Stimulated activated CD4-positive, alpha-beta T cell treated with anti-CD3 and anti-CD28 coated beads, Interleukin-12 subunit alpha, Interleukin-12 subunit beta, amount 100 ng/mL, for 4 hours (primary cell): Measurements from ENCODE around the gene PITRM1.

Source experiments
- DNase-seq: peaks from one replicate; pipeline ENCODE4 v3.0.0-alpha.2; 2020

The PITRM1 gene

DNA sequence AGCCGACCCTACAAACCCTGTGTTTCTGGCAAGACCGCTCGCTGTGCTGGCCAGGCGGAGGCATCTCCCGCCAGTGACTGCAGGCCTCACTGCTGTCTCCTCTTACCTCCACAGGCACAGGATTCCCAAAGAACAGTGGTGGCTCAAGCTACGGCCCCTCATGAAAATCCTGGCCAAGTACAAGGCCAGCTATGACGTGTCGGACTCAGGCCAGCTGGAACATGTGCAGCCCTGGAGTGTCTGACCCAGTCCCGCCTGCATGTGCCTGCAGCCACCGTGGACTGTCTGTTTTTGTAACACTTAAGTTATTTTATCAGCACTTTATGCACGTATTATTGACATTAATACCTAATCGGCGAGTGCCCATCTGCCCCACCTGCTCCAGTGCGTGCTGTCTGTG is 36.2 kb downstream of the PITRM1 start:
- DNase-seq: no peak

DNA sequence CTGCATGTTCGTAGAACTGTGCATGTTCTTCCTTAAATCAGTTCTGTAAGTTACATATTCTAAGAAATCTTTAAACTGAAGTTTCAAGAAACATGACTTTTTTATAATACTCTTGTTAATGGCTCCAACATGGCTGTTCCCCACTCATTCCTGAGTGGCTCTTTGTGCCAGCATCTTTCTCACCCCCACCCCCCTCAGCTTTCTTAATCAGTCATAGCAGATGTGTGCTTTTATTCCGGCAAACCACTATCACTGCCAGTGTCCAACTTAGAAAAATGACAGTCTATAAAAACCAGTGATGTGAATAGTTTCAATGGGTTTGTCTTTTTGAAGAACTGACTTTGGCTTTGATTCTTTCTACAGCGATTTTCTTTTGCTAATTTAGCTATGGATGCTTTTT is 37.6 kb downstream of the PITRM1 start:
- DNase-seq: no peak

DNA sequence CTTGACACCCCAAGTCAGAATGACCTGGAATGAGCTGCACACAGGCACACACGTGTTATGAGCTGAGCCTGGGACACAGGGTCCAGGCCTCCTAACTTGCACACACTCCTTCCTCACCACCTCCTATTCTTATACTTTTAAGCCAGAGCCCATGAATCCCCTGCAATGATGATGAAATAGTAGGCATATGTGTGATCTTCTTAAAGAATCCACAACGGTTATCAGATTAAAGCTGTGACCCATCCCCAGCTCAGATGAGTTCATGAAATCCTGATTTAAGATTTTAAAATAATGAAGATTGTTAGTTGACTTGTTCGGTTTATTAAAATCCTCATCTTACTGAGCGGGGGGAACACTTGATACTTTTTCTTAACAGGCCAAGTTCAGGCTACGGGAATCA is 38.6 kb downstream of the PITRM1 start:
- no peak for DNase-seq

DNA sequence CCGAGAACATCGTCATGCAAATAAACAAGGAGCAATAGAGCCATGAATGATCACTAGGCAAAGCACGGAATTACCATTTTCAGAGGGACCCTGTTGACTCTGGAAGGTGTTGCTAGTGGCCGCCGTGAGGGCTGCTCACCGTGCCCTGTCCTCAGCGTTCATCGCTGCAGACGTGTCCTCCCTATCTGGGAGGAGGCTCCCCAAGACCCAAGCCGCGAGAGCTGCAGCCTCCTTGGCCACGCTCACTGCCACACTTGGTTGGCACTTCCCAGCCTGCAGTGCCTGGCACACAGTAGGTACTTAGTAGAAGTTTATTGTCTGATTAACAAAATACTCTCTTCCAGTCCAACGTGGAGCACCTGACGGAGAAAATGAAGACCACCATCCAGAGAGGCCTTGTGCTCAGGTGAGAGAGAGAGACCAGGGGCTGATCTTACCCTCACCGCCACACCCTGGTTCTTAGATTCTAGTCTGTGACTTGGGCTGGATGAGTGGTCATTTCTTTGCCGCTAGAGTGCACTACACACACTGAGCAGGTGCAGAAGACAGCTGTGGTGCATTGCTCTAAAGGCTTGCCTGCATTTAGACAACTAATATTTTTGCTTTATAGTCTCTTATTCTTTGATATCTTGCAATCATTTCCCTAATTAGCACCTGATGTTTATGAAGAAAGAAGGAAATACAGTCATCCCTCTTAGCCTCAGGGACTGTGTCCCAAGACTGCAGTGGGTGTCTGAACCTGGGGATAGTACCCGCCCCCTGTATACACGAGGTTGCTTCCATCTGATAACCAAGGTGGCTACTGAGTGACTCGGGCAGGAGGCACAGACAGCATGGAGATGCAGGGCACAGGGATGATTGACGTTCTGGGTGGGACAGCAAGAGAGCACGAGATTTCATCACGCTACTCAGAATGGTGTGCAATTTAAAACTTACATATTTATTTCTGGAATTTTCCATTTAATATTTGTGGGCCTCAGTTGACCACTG is 40.3 kb downstream of the PITRM1 start:
- no peak for DNase-seq

DNA sequence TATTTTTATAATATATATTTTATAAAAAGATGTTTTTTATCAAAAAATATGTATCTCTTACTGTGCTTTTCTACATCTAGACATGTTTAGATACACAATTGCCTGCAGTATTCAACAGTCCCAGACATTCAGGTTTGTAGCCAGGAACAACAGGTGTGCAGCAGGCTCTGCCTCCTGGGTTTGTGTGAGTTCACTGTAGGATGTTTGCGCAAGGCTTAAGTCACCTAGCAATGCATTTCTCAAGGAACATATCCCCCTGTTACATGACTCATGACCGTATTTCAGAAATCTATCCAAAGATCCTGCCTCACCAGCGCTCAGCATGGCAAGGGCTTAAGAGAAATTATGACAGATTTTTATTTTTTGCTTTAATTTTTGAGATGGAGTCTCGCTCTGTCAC is 41.5 kb downstream of the PITRM1 start:
- no peak for DNase-seq

DNA sequence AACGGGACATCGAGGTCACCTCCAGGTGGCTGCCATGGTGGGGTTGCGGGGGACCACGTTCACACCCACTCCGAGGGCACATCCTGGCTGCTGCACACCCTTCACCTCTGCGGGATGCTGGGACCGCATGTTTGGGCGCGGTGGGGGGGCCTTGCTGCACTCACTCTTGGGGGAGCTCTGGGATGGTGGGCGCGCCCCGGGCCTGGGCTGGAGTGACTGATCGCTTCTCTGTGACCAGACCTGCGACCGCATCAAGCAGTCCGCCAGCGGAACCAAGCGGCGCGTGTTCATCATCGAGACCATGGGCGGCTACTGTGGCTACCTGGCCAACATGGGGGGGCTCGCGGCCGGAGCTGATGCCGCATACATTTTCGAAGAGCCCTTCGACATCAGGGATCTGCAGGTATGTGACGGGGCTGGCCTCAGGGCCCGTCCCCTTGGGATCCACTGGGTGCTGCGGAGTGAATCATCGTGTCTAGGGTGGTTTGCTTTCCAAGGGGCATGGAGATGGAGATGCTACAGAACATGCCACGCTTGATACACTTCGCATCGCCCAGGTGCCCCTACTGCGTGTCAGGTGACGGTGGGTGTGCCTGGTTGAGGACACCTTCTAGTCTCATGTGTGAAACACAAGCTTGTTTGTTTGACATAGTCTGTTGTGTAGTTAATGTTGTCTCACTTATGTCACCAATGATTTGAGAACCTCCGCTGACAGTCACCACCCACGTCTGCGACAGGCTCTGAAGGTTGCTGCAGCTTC is 42.8 kb downstream of the PITRM1 start:
- DNase-seq: no peak

DNA sequence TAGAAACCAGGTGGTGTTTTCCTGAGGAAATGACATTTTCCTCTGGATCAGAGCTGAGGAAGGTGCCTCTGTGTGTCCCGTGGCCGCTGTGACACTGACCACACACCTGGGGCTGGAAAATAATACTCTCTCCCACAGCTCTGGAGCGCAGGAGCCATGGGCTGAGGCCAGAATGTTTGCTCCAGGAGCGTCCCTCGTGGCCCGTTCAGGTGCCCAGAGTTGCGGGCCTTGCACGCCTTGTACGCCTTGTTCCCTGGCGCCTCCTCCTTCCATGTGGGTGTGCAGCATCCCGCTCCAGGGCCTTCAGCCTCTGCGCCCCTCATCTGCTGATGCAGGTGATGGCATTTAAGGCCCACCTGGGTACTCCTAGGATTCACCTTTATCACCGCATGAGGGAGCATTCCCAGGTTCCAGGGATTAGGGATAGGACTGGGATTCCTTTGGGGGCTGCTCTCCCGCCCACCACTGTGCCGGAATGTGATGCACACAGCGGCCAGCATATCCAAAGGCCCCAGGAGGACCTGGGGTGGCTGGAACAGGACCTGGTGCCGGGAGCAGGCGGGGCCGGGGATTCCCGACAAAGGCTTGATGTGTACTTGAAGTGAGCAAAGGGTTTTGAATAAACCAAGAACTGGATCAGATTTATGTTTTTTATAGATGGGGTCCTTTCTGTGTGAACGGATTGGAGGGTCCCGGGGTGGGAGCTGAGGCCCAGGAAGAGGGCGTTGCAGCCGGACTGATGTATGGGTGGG is 44.0 kb downstream of the PITRM1 start:
- DNase-seq: no peak

DNA sequence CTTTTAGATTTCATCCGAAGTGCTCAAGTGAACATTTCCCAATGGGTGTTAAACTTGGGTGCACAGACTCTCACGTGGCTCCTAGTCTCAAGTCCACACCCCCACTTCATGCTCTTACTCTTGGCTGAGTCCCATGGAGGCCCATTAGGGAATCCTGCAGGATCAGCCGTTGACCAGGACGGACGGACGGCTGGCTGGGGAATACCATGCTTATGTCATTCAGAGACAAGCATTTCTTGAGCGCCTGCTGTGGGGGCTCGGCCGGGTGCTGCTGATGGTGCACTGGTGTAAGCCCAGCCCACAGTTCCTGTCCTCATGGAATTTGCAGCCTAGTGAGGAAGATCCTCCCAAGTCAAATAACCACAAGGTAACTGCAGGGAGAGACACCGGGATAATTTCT is 44.7 kb downstream of the PITRM1 start:
- no peak for DNase-seq

DNA sequence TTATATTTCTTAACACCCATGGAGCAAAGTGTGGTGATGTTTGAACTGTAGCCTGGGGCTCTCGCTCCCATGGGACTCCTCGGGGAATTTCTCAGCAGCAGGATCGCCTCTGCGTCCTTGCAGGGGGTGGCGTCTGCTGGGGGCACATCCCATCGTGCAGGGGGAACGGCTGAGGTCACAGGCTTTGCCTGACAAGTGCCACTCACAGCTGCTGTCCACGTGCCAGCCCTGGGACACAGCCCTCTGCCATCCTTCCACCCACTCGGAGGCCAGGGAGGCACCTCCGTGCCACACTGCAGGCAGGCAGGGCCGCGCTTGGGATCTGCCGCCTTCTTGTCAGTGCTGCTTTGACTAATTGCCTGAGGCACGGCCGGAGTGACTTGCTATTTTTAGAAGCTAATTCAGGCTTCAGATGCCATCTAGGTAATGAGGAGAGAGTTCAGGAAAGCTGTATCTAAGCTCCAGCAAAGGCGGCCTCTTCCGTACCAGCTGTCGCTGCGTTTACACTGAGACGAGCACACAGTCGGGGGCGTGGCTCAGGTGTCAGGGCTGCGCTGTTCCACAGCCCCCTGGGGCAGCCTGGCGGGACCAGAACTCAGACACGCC is 45.7 kb downstream of the PITRM1 start:
- DNase-seq: no peak

DNA sequence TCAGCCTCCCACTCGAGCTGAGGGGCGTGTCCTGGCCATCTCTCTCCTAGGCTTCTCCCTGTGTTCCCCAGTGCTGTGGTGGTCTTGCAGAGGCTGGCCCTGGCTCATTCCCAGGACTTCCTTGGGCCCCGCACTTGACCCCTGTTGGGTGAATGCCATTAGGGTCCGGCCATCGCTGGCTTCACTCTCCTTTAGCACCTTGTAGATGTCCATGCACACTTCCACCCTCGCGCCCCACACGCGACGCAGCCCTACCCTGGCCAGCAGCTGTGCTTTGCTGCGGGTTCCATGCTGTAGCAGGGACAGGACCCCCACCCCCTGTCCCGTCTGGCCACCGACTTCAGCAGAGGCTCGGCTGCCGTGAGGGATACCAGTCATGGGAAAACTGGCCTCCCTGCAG is 46.3 kb downstream of the PITRM1 start:
- no peak for DNase-seq

DNA sequence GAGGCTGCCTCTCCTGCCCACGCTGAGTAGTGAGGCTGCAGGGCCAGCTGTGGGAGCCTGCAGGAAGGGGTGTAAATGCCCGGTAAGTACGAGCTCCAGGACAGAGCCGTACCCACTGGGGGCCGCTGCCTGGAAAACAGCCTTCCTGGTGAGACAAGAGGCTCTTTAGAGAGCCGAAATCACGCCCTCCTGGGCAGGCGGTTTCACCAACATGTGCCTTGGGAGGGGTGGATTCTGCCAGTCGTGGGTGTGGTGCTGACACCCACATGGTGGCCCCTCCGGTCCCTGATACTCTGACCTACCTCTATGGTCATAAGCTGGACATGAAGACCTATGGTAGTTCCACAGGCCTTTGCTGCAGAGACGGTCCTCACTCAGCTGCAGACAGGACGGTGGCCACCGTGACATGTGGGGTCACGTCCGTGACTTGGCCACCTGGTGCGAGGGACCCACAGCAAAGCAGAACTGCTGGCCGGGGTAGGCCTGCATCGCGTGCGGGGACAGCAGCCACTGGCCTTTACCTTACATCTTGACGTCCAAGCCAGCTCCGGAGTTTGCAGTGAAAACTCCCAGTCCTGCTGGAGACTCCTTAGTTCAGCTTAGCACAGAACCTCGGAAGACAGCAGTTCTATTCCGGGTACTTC is 46.9 kb downstream of the PITRM1 start:
- no peak for DNase-seq

DNA sequence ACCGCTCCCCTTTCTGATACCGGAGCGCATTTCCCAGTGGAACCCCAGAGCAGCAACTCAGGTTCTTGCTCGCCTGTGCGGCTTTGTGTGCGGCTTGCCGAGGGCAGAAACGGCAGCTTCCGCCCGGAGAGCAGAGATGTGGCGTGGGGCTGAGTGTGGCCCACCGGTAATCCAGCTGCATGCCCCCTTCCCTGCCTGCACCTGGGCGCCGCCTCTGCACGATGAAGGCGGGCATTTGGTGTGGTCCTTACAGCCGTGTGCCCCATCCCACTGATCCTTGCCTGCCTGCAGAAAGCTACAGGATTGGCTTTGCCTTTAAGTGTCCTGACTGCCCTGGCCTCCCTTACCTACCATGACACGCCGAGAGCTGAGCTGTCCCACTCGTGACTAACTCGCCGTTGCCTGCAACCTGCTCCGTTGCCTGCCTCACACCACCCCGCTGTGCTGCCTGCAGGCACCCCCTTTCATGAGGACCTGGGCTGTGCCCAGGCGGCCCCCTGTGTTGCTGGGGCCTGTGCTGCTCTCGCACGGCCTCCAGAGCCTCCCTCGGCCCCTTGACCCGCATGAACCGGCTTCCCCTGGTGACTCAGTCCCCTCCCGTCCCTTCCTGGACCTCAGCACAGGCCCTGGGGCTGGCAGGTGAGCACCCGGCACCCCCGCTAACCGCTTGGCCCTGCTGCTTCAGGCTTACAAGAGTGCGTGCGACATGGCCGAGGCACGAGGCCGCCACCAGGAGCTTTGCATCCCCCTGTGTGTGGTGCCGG is 48.0 kb downstream of the PITRM1 start:
- no peak for DNase-seq

DNA sequence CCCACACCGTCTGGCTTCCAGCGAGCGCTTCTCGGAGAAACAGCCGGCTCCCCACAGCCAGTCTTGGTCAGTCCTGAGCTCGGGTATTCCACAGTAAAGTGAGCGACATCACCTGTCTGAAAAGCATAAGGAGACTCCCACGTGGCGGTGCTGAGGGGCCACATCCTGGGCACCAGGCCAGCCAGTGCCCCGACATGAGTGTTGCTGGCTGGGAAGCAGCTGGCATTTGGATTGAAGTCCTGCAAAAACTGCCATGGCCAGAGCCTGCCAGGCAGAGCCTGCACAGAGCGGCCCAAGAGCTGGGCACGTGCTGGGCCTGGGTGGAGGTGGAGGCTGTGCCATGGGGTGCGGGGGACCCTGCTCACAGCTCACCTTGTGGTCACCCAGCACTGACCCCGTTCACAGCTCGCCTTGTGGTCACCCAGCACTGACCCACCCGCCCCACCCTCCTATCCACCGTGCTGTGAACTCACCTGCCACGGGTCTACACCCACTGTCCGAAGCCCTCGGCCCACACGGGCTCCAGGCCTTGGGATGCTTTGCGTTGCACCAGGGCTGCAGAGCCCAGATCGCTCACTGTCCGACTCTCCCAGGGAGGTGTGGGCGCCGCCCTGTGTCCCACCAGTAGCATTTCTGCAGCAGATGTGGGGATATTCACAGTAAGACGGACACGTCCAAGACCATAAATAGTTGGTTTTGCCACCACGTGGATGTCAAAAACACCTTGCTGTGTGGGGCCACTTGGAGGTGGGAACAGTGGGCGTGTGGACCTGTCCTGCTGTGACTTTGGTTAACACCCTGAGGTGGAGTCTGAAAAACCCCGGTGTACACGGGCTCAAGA is 48.8 kb downstream of the PITRM1 start:
- no peak for DNase-seq

DNA sequence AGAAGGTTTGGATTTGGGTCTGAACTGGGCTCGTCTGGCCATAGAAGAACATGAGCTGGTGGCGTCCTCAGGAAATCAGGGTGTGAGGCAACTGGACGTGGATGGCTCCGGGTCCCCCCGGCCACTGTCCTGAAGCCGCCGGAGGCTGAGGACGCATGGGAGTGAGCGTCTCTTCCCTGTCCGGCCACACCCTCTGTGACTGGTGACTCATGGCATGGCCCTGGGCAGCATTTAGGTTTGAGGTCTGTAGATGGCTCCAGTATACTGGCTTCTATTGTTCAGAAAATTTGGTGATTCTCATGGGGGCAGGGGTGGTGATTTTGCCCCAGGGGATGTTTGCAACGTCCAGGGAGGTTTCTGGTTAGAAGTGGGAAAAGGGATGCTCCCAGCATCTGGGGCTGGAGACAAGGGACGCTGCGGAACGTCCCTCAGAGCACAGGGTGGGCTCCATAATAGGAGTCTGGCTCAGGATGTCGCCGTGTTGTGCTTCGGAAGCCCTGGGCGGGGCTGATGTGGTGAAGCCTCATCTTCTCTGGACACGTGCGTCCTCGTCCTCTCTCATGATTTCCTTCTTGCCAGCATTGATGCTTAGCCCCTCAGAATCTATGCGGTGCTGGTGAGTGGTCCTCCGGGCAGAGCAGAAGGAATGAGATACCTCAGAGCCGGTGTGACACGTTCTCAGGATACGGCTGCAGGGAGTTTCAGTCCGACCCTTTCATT is 49.9 kb downstream of the PITRM1 start:
- DNase-seq: no peak

DNA sequence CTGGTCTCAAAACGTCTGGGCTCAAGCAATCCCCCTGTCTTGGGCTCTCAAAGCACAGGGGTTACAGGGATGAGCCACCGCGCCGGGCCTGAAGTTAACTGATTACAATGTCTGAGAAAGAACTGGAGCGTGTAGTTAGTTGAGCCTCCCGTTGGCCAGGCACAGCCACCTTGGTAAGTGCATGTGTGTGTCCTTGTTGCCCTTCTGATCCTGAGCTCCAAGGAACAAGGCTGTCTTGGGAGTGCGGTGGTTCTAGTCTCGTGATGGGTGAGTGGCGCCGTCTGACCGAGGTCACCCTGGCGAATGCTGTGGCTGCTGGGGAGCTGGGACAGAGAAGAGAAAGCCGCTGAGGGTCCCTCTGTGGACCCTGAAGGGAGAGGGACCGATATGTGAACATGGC is 50.5 kb downstream of the PITRM1 start:
- DNase-seq: no peak

DNA sequence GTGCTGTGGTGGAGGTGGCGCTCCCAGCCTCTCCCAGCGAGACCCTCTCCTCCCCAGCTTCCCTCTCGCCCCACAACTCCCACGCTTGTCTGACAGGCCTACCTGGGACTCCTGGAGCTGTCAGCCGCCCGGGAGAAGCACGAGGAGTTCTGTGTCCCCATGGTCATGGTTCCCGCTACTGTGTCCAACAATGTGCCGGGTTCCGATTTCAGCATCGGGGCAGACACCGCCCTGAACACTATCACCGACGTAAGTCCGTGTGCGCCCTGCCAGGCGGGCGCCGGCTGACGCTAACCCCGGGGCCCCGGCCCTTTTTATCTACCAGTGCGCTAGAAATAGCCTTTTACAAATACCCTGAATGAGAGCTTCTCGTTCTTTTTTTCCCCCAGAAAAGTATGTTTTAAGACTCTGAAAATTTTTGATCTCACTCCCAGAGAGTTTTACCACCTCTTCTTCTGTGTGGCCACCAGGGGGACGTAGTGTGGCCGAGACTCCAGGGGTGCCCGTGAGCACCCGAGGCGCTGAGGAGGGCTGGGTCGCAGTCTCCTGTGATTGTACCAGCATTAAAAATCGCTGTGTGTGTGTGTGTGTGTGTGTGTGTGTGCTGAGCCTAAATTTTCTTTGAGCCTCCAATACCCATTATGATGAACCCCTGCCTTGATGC is 52.7 kb downstream of the PITRM1 start:
- no peak for DNase-seq

DNA sequence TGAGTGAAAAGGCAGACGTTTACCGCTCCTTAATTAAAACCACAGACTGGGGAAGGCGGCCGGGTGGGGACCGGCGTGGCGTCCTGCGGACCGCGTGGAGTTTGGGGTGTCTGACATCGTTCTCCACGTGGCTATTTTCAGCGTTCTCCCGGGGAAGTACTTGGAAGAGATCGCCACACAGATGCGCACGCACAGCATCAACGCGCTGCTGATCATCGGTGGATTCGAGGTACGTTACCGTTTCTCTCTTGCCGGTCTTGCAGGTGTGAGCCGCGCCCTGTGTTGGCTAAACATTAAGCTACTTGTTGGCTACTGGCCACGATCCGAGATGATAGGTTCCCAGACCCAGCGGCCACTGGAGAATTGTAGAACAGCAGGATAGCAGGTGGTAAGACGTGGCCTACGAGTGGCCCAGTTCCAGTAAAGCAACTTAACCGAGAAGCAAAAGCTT is 53.9 kb downstream of the PITRM1 start:
- DNase-seq: no peak

DNA sequence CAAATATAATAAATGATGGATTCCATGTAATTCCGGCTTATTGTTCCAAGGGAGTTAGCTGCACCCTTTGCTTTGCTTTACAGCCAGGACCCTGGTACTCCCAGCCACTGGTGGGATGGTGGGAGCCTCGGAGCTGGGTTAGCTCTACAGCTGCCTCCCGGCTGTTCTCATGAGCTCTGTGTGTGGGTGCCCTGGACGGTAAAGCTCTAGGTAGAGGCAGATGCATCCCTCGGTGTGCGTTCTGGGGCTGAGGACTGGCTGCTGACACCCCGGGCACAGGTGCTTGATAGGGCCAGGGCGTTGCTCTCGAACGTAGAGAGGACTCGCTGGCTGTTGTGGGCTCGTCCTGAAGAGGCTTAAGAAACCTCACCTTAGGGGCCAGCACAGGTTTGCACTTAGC is 55.1 kb downstream of the PITRM1 start:
- no peak for DNase-seq

DNA sequence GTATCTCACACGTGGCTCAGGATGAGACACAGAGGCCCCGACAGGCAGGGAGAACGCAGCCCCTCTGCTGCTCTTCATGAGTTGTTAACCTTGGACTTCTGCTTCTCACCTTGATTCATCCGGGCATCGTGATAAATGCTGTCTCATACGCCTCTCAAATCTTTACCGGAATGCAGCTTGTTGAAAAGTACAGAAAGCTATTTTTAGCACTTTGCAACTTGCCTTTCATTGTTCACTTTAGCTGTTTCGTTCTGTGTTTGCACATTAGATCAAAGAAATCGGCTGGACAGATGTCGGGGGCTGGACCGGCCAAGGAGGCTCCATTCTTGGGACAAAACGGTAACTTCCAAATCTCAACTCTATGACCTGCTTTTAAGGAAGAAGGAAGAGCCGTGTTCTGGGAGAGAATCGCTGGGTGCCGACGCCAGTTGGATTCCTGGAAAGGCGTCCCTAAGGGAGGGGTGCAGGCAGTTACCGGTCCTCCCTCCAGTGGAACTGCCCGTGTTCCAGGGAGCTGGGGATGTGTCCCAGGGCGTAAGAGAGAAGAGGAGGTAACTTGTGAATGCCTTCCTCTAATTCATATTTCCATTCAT is 56.0 kb downstream of the PITRM1 start:
- no peak for DNase-seq
